GM21619 (cell line): ENCODE results near the gene IFNGR1.

ENCODE experiments used
- ATAC-seq: cut with Tn5 transposase; IDR thresholded peaks from one replicate; pipeline ENCODE4 v1.9.1; 2021; ENCODE audit not compliant: unreplicated experiment

The IFNGR1 gene

GRCh38 chr6:137156650-137157049, 62.5 kb downstream of the IFNGR1 start:
- ATAC-seq = no peak

GRCh38 chr6:137155830-137156229, 63.4 kb downstream of the IFNGR1 start:
- ATAC-seq = peak; percentile 53

GRCh38 chr6:137150072-137150471, 69.1 kb downstream of the IFNGR1 start:
- ATAC-seq = no peak

- ATAC-seq = no peak
These were observed 70.2 kb downstream of the IFNGR1 start for GRCh38 chr6:137149035-137149393.

GRCh38 chr6:137148306-137149034, 70.7 kb downstream of the IFNGR1 start:
- no peak for ATAC-seq
